Right ventricle myocardium inferior (tissue), 1 donor: ENCODE measurements around the gene SESN2. TPM values are rescaled to one million over a fixed set of nuclear protein-coding genes. Genes with fewer than 3 reads are reported as not detected.
"Not testable (repeated sequence)": the region's sequence is repeated elsewhere in the genome, so short reads cannot be mapped to it uniquely, and the experiment has no call there.

Experiments used
- ATAC-seq: fragments of 200-7000 bp; cut with Tn5 transposase; one replicate; pipeline ENCODE4 v1.9.1; 2020; ENCODE audit warnings: mild to moderate bottlenecking, moderate library complexity
- DNase-seq: peaks from one replicate; pipeline ENCODE4 v3.0.0; 2021; ENCODE audit errors: missing footprints
- intact Hi-C: fragments of 100-400 bp; cut with DNase I; formaldehyde crosslinking; loops from one replicate; pipeline ENCODE4 v1.11.0; 2022
- total RNA-seq: library from RNA; stranded (reverse); fragmentation: NEBNext Ultra II Directional; extraction: Animal tissue kit (Norgen Biotek cat#: 25700); gene quantifications from one replicate; pipeline ENCODE4 v1.2.1, GENCODE V29; 2021
- donor health status: DM: no; HTN: yes; CAD: no; lungs with severe emphysema.

Gene SESN2
- total RNA-seq, 1 donor from 2014 or later, result 2.9 TPM

DNA sequence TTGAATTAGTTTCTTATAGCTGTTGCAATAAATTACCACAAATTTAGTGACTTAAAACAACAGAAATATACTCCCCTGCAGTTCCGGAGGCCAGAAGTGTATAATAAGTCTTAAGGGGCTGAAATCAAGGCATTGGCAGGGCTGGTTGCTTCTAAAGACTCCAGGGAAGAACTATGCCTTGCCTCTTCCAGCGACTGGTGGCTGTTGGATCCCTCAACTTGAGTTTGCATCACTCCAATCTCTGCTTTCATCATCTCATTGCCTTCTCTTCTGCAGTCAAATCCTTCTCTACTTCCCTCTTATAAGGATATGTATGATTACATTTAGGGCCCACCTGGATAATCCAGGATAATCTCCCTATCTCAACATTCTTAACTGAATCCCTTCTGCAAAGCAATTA is 50.4 kb downstream of the SESN2 start:
- no peak for ATAC-seq
- intact Hi-C loops, result no loop called here
- no peak for DNase-seq

DNA sequence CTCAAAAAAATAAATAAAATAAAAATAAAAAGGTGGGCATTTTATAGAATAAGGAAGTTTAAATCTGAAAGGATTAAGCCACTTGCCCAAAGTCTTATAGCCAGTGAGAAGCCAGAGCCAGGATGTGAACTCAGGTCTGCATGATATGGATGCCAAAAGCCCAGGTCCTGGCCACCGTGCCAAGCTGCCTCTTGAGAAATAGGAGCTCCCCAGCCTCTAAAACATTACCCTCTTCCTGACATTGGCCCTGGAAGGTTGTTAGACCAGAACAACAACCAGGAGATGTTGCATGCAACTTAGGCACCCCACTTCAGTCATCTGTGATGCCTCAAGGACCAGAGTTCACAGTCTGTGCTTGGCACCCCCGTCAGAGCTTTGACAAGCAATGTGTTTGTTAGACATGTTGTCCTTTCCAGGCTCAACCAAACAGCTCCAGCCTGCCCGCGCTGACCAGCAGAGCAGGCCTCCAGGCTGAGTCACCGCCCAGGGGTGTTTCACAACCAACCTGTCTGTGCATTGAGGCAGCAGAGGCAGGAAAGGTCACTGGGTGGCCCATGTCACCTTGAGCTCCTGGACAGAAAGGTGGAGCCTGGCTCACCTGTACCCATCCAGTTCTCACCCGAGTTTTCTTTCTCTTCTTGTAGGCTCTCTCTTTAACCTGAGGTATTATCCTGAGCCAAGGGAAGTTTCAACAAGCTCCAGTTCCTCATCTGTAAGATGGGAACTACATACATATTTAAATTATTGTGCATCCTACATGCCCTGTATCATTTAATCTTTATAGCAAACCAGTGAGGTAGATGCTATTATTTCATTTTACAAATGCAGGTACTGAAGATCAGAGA is 54.6 kb downstream of the SESN2 start:
- DNase-seq, result peak; percentile 77
- intact Hi-C loops, result no loop called here
- ATAC-seq, result no peak

- ATAC-seq (no peak), DNase-seq (no peak)
- intact Hi-C loops, result no loop called here
These were observed 55.2 kb downstream of the SESN2 start for GRCh38 chr1:28314547-28314941.

- no peak for ATAC-seq
- DNase-seq, result no peak
- intact Hi-C loops, result no loop called here
These were observed 57.7 kb downstream of the SESN2 start for GRCh38 chr1:28317014-28317413.

GRCh38 chr1:28322194-28322593 is 62.9 kb downstream of the SESN2 start:
- DNase-seq (no peak), ATAC-seq (no peak)
- intact Hi-C loops, result no loop called here

GRCh38 chr1:28323720-28324119 is 64.4 kb downstream of the SESN2 start:
- intact Hi-C loops, result no loop called here
- ATAC-seq (no peak), DNase-seq (no peak)

- DNase-seq, result no peak
- intact Hi-C loops, result loop anchor here (5.0 kb wide), 2 partner anchors 79 to 411 kb away; partner anchors contain the start of gene YTHDF2
- no peak for ATAC-seq
These were observed 67.2 kb downstream of the SESN2 start for GRCh38 chr1:28326515-28326914.

DNA sequence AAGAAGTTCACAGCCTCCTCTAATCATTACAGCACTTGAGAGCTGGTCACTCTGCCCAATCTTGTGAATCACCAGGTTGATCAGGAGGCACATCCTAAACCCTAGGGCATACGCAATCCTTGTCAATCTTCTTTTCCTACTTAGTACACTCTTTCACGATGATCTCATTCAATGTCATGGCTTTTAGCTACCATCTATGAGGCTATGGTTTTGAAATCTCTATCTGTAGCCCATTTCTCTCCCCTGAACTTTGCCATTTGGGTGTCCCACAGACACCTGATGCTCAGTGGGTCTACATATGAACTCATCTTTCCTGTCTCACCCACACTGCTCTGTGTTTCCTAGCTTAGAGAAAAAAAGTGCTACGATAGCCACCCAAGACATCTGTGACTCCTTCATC is 67.7 kb downstream of the SESN2 start:
- no peak for DNase-seq
- no peak for ATAC-seq
- intact Hi-C loops, result loop anchor here (5.0 kb wide), 2 partner anchors 80 to 410 kb away; partner anchors contain the start of gene YTHDF2

DNA sequence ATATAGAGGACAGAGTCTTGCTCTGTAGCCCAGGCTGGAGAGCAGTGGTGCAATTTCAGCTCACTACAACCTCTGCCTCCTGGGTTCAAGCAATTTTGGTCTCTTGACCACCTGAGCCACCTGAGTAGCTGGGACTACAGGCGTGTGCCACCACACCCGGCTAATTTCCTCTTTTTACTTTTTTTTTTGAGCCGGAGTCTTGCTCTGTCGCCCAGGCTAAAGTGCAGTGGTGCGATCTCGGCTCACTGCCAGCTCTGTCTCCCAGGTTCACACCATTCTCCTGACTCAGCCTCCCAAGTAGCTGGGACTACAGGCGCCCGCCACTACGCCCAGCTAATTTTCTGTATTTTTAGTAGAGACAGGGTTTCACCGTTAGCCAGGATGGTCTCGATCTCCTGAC is 68.1 kb downstream of the SESN2 start:
- ATAC-seq, result not testable (repeated sequence)
- intact Hi-C loops, result loop anchor here (5.0 kb wide), 2 partner anchors 80 to 410 kb away; partner anchors contain the start of gene YTHDF2

DNA sequence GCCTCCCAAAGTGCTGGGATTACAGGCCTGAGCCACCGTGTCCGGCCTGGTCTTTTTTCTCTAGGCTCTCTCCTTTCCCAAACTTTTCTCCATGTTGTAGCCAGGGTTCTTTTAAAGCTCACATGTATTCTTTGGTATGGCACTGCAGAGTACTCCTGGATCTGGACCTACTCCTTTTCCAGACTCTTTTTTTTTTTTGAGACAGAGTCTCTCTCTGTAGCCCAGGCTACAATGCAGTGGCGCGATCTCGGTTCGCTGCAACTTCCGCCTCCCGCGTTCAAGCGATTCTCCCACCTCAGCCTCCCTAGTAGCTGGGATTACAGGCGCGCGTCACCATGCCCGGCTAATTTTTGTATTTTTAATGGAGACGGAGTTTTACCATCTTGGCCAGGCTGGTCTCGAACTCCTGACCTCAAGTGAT is 68.9 kb downstream of the SESN2 start:
- intact Hi-C loops, result loop anchor here (2.0 to 5.0 kb wide), 3 partner anchors 69 to 409 kb away; partner anchors contain the start of genes SESN2 and YTHDF2
- DNase-seq (no peak), ATAC-seq (no peak)

More for the DNA sequence above, 68.1 kb downstream of the SESN2 start:
- not testable (repeated sequence) for DNase-seq

- intact Hi-C loops, result loop anchor here (1.0 to 5.0 kb wide), 4 partner anchors 40 to 408 kb away; partner anchors contain the start of genes PHACTR4, SESN2 and YTHDF2
- DNase-seq, result no peak
- no peak for ATAC-seq
These were observed 70.3 kb downstream of the SESN2 start for GRCh38 chr1:28329395-28330153.

Other genes starting within 250 kb of the SESN2 start
- gene EYA3, start 170.9 kb upstream of the SESN2 start, total RNA-seq, result 18.3 TPM
- 2.7 TPM for gene PTAFR, start 82.8 kb upstream of the SESN2 start, total RNA-seq
- gene DNAJC8, start 26.5 kb upstream of the SESN2 start, total RNA-seq, result 61.2 TPM
- 355 TPM for gene ATP5IF1, start 23.4 kb upstream of the SESN2 start, total RNA-seq
- gene MED18, start 69.5 kb downstream of the SESN2 start, total RNA-seq, result 10.6 TPM
- gene PHACTR4, start 110.2 kb downstream of the SESN2 start, total RNA-seq, result 18.1 TPM
- 8.5 TPM for gene RCC1, start 246.5 kb downstream of the SESN2 start, total RNA-seq